GM19397 (cell line): ENCODE measurements around the gene RASGEF1C.

Experiments
- ATAC-seq: cut with Tn5 transposase; IDR thresholded peaks from one replicate; pipeline ENCODE4 v1.9.1; 2021; ENCODE audit warnings: mild to moderate bottlenecking, moderate library complexity; ENCODE audit not compliant: unreplicated experiment

The RASGEF1C gene

GRCh38 chr5:180086816-180087399 is 122.1 kb downstream of the RASGEF1C start:
- ATAC-seq: no peak

- no peak for ATAC-seq
Measured at GRCh38 chr5:180085837-180086236, 123.2 kb downstream of the RASGEF1C start.

- ATAC-seq: no peak
Measured at GRCh38 chr5:180084638-180085561, 124.1 kb downstream of the RASGEF1C start.

GRCh38 chr5:180083529-180084060 is 125.4 kb downstream of the RASGEF1C start:
- ATAC-seq: no peak

- no peak for ATAC-seq
Measured at GRCh38 chr5:180082633-180083420, 126.2 kb downstream of the RASGEF1C start.

- ATAC-seq: no peak
Measured at GRCh38 chr5:180081481-180081880, 127.5 kb downstream of the RASGEF1C start.

GRCh38 chr5:180080486-180081280 is 128.3 kb downstream of the RASGEF1C start:
- ATAC-seq: no peak

- ATAC-seq: no peak
Measured at GRCh38 chr5:180079702-180080466, 129.1 kb downstream of the RASGEF1C start.

GRCh38 chr5:180078348-180078747 is 130.7 kb downstream of the RASGEF1C start:
- ATAC-seq: no peak

GRCh38 chr5:180077594-180078284 is 131.3 kb downstream of the RASGEF1C start:
- ATAC-seq: no peak

- ATAC-seq: no peak
Measured at GRCh38 chr5:180075703-180076102, 133.3 kb downstream of the RASGEF1C start.

- ATAC-seq: no peak
Measured at GRCh38 chr5:180074462-180074861, 134.5 kb downstream of the RASGEF1C start.

GRCh38 chr5:180072556-180072955 is 136.5 kb downstream of the RASGEF1C start:
- ATAC-seq: no peak

GRCh38 chr5:180072256-180072548 is 136.8 kb downstream of the RASGEF1C start:
- ATAC-seq: no peak

GRCh38 chr5:180071531-180072255 is 137.3 kb downstream of the RASGEF1C start, which contains the start of gene RNF130:
RNF130 (minus strand) TSS chr5:180071759; CDS start chr5:180071702, 57 bp downstream.
- ATAC-seq: peak; percentile 56

GRCh38 chr5:180070756-180071530 is 138.1 kb downstream of the RASGEF1C start:
- ATAC-seq: no peak

- ATAC-seq: no peak
Measured at GRCh38 chr5:180069589-180070247, 139.3 kb downstream of the RASGEF1C start.
